Measurements from ENCODE around the gene TOP2B. TPM values are rescaled to one million over a fixed set of nuclear protein-coding genes. Genes with fewer than 3 reads are reported as not detected.

The TOP2B gene, protein sequence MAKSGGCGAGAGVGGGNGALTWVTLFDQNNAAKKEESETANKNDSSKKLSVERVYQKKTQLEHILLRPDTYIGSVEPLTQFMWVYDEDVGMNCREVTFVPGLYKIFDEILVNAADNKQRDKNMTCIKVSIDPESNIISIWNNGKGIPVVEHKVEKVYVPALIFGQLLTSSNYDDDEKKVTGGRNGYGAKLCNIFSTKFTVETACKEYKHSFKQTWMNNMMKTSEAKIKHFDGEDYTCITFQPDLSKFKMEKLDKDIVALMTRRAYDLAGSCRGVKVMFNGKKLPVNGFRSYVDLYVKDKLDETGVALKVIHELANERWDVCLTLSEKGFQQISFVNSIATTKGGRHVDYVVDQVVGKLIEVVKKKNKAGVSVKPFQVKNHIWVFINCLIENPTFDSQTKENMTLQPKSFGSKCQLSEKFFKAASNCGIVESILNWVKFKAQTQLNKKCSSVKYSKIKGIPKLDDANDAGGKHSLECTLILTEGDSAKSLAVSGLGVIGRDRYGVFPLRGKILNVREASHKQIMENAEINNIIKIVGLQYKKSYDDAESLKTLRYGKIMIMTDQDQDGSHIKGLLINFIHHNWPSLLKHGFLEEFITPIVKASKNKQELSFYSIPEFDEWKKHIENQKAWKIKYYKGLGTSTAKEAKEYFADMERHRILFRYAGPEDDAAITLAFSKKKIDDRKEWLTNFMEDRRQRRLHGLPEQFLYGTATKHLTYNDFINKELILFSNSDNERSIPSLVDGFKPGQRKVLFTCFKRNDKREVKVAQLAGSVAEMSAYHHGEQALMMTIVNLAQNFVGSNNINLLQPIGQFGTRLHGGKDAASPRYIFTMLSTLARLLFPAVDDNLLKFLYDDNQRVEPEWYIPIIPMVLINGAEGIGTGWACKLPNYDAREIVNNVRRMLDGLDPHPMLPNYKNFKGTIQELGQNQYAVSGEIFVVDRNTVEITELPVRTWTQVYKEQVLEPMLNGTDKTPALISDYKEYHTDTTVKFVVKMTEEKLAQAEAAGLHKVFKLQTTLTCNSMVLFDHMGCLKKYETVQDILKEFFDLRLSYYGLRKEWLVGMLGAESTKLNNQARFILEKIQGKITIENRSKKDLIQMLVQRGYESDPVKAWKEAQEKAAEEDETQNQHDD (N-terminal part only)
- 100 to 1,000 TPM in 1 of 2 donors, 10 to 100 TPM in 1; 72.8 to 260 TPM for total RNA-seq
- polyA plus RNA-seq, result 10 to 100 TPM; 32.7 to 39.6 TPM
- long read RNA-seq, donor 1, full-length matches to known transcripts, result 5 of 12 reads
- long read RNA-seq, donor 1, partial matches to known transcripts, result 7 of 12 reads
- long read RNA-seq, donor 1, other reads (novel, unspliced or antisense), result 0 of 12 reads
- long read RNA-seq, donor 2, result 0 reads
- long read RNA-seq, donor 3, full-length matches to known transcripts, result 1 of 6 reads
- long read RNA-seq, donor 3, partial matches to known transcripts, result 5 of 6 reads
- long read RNA-seq, donor 3, other reads (novel, unspliced or antisense), result 0 of 6 reads
- long read RNA-seq, donor 4, full-length matches to known transcripts, result 1 of 1 reads
- long read RNA-seq, donor 4, partial matches to known transcripts, result 0 of 1 reads
- long read RNA-seq, donor 4, other reads (novel, unspliced or antisense), result 0 of 1 reads
- long read RNA-seq, donor 5, full-length matches to known transcripts, result 4 of 33 reads
- long read RNA-seq, donor 5, partial matches to known transcripts, result 29 of 33 reads
- long read RNA-seq, donor 5, other reads (novel, unspliced or antisense), result 0 of 33 reads

DNA sequence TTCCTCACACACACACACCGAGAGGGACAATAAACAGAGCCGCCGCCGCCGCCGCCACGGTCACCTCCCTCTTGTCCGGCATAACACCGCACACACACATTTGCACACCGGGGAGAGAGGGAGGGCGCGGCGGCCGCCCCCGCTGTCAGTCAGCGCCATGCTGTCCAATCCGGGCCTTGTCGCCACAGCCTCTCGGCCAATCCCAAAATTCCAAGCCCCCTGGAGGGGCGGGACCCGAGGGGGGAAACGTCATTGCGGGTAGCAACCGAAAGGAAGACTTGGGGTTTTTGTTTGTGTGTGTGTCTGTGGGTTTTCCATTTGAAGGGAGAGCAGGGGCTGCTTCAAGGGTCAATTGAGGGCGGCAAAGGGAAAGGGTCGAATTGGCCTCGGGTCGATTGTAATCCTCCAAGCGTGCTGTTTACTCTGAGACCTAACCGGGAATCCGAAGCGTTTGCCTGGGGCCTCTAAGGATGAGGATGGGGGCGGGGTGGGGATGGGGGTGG, at the start of gene TOP2B:
Gene TOP2B (minus strand): TSS at position 96 of the 503 bp plus-strand sequence. CDS start 610 bp downstream, outside the sequence.
- Histone ChIP-seq H3K4me3 (peak within 1 kb of the TSS; percentile 60), H3K27me3 (ENCODE audit: control insufficient read depth in 3 of 3, insufficient read depth in 3 of 3, low read length in 2 of 3) (no peaks in the 10 kb centered on the region), H3K27ac (ENCODE audit: low read depth in 1 of 2, low read length in 1 of 2) (peak within 1 kb of the TSS; percentile 93 to 98), H3K9me3 (ENCODE audit: control insufficient read depth in 4 of 4, insufficient read depth in 3 of 4, low read length in 3 of 4) (no peaks in the 10 kb centered on the region), H3K4me1 (ENCODE audit: control insufficient read depth in 5 of 5, insufficient read depth in 5 of 5, low read length in 5 of 5) (peaks cover 0 to 35% (median 7%) of the 10 kb centered on the region in 5 donors), H3K9ac (ENCODE audit: insufficient read depth in 1 of 2, low read length in 2 of 2) (peak within 1 kb of the TSS; percentile 74 to 95), H3K36me3 (ENCODE audit: control insufficient read depth in 4 of 4, insufficient read depth in 4 of 4, low read length in 4 of 4) (no peaks in the 10 kb centered on the region)
- TF ChIP-seq, protein P1, sequence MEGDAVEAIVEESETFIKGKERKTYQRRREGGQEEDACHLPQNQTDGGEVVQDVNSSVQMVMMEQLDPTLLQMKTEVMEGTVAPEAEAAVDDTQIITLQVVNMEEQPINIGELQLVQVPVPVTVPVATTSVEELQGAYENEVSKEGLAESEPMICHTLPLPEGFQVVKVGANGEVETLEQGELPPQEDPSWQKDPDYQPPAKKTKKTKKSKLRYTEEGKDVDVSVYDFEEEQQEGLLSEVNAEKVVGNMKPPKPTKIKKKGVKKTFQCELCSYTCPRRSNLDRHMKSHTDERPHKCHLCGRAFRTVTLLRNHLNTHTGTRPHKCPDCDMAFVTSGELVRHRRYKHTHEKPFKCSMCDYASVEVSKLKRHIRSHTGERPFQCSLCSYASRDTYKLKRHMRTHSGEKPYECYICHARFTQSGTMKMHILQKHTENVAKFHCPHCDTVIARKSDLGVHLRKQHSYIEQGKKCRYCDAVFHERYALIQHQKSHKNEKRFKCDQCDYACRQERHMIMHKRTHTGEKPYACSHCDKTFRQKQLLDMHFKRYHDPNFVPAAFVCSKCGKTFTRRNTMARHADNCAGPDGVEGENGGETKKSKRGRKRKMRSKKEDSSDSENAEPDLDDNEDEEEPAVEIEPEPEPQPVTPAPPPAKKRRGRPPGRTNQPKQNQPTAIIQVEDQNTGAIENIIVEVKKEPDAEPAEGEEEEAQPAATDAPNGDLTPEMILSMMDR (IDR thresholded peaks at IDR 0.05; ENCODE audit: control extremely low read depth, extremely low read depth), result no peak
- ATAC-seq (ENCODE audit: insufficient read depth, low FRiP score) (peak; percentile 99), DNase-seq (peak; percentile 98 to 99 (median 99))
- WGBS, 2 donors, result 0% methylated on average over 31 to 33 of the region's 33 CpGs

DNA sequence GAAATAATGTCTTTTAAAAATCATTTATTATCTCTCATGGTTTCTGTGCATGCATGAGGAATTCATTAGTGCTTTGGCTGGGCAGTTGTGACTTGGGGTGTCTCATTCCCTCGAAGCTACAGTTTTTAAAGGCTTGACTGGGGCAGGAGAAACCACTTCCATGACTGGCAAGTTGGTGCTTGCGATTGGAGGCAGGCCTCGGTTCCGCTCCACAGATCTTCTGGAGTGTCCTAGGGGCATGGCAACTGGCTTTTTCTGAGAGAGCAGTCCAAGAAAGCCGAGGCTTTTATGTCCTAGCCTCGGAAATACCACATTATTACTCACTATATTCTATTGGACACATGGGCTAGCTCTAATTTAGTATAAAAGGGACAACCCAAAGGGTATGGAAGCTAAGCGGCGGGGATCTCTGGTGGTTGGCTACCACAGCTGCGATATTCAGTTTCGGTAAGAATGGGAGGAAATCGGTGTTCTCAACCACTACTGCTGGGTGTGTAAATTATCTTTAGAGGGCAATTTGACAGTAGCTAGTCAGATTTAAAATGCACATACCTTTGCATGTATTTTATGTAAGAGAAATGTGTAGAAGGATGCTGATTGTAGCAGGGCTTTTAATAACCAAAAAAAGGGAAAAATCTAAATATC, 48.8 kb upstream of the TOP2B start:
- Histone ChIP-seq H3K9ac (ENCODE audit: insufficient read depth in 1 of 2, low read length in 2 of 2) (no peak overlapping the region), H3K9me3 (ENCODE audit: control insufficient read depth in 4 of 4, insufficient read depth in 3 of 4, low read length in 3 of 4) (no peaks in the 10 kb centered on the region), H3K36me3 (ENCODE audit: control insufficient read depth in 4 of 4, insufficient read depth in 4 of 4, low read length in 4 of 4) (no peaks in the 10 kb centered on the region), H3K27ac (ENCODE audit: low read depth in 1 of 2, low read length in 1 of 2) (no peak overlapping the region), H3K4me1 (ENCODE audit: control insufficient read depth in 5 of 5, insufficient read depth in 5 of 5, low read length in 5 of 5) (no peaks in the 10 kb centered on the region), H3K4me3 (no peak overlapping the region), H3K27me3 (ENCODE audit: control insufficient read depth in 3 of 3, insufficient read depth in 3 of 3, low read length in 2 of 3) (no peaks in the 10 kb centered on the region)
- WGBS, 2 donors, result 90 to 92% methylated on average over 11 of the region's 11 CpGs
- TF ChIP-seq, protein P1 (IDR thresholded peaks at IDR 0.05; ENCODE audit: control extremely low read depth, extremely low read depth), result no peak
- ATAC-seq (ENCODE audit: insufficient read depth, low FRiP score) (no peak), DNase-seq (no peak)

DNA sequence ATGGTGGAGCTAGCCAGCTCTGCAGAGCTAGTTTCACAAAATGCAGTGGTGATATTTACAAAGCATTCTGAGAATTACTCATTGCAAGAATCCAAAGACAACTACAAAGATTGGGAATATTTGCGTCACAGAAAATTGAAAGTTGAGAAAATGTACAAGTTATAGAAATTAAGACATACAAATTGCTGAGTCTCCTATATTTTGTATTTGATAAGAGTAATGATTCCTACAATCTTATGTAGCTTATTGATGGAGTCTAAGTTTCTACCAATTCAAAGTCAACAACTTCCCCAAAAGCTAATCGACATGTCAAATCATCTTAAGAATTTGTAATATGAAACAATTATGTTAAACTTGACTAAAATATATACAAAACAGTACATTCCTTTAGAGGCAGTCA, 46.4 kb upstream of the TOP2B start:
- Histone ChIP-seq H3K36me3 (ENCODE audit: control insufficient read depth in 4 of 4, insufficient read depth in 4 of 4, low read length in 4 of 4) (no peaks in the 10 kb centered on the region), H3K27me3 (ENCODE audit: control insufficient read depth in 3 of 3, insufficient read depth in 3 of 3, low read length in 2 of 3) (no peaks in the 10 kb centered on the region), H3K4me1 (ENCODE audit: control insufficient read depth in 5 of 5, insufficient read depth in 5 of 5, low read length in 5 of 5) (no peaks in the 10 kb centered on the region), H3K9ac (ENCODE audit: insufficient read depth in 1 of 2, low read length in 2 of 2) (no peak overlapping the region), H3K27ac (ENCODE audit: low read depth in 1 of 2, low read length in 1 of 2) (no peak overlapping the region), H3K4me3 (no peak overlapping the region), H3K9me3 (ENCODE audit: control insufficient read depth in 4 of 4, insufficient read depth in 3 of 4, low read length in 3 of 4) (no peaks in the 10 kb centered on the region)
- TF ChIP-seq, protein P1 (IDR thresholded peaks at IDR 0.05; ENCODE audit: control extremely low read depth, extremely low read depth), result no peak
- no peak for DNase-seq
- 95% methylated on average over 2 of the region's 2 CpGs for WGBS, 2 donors
- no peak for ATAC-seq (ENCODE audit: insufficient read depth, low FRiP score)

All from lung (tissue), 16 donors.